OCI-LY3 (cell line): ENCODE results near the gene PHOSPHO1.

Experiments
- H2AFZ ChIP-seq: fragments of 200-600, 300-600 bp; shearing (Covaris generic); 2 replicates; pipeline ENCODE4 v1.6.0; 2014; ENCODE audit warnings: antibody characterized with exemption, low read depth, low read length
- H3K27ac ChIP-seq: fragments of 200-600, 300-600 bp; sonication (generic); 2 replicates; pipeline ENCODE4 v1.5.1; 2014; ENCODE audit warnings: mild to moderate bottlenecking, low read length, moderate library complexity, mixed read lengths
- H3K27me3 ChIP-seq: fragments of 200-600, 300-600 bp; sonication (generic); 2 replicates; pipeline ENCODE4 v1.6.1; 2014; ENCODE audit warnings: low read depth, low read length, mixed read lengths
- H3K36me3 ChIP-seq: fragments of 200-600, 300-600 bp; sonication (generic); replicated peaks from 2 replicates; pipeline ENCODE3; 2014; ENCODE audit warnings: low read depth, low read length, mixed read lengths
- H3K4me1 ChIP-seq: fragments of 300-600, 200-600 bp; sonication (generic); 2 replicates; pipeline ENCODE4 v1.6.1; 2014; ENCODE audit warnings: low read length, mixed read lengths
- H3K4me2 ChIP-seq: fragments of 200-600, 300-600 bp; sonication (generic); 2 replicates; pipeline ENCODE4 v1.6.1; 2014; ENCODE audit warnings: low read length, mixed read lengths
- H3K4me3 ChIP-seq: fragments of 300-600, 200-600 bp; sonication (generic); 2 replicates; pipeline ENCODE4 v1.5.1; 2014; ENCODE audit warnings: antibody characterized with exemption, mild to moderate bottlenecking, low read length, moderate library complexity
- H3K79me2 ChIP-seq: fragments of 300-600, 200-600 bp; shearing (Covaris generic); 2 replicates; pipeline ENCODE4 v1.6.1; 2014; ENCODE audit warnings: mild to moderate bottlenecking, low read length, mixed read lengths
- H3K9ac ChIP-seq: fragments of 300-600, 200-600 bp; shearing (Covaris generic); 2 replicates; pipeline ENCODE4 v1.6.0; 2014; ENCODE audit warnings: mild to moderate bottlenecking, low read length, moderate library complexity
- H3K9me3 ChIP-seq: fragments of 200-600, 300-600 bp; shearing (Covaris generic); 2 replicates; pipeline ENCODE4 v1.6.1; 2014; ENCODE audit warnings: low read length, mixed read lengths; ENCODE audit not compliant: insufficient read depth
- H4K20me1 ChIP-seq: fragments of 200-600, 300-600 bp; sonication (generic); 2 replicates; pipeline ENCODE4 v1.6.1; 2016; ENCODE audit warnings: low read length, mixed read lengths; ENCODE audit not compliant: insufficient read depth
- CTCF ChIP-seq: fragments of 200-600, 300-600 bp; sonication (generic); IDR thresholded peaks from 2 replicates; pipeline ENCODE4 v1.5.1; 2014; ENCODE audit warnings: antibody characterized with exemption, low read length, low read depth
- EZH2phosphoT487 ChIP-seq: fragments of 200-600 bp; shearing (Covaris generic); IDR thresholded peaks from 2 replicates; pipeline ENCODE4 v1.6.1; 2018; ENCODE audit warnings: antibody characterized with exemption, mixed run types, low read depth

The PHOSPHO1 gene

GRCh38 chr17:49203796-49204195 is 26.8 kb downstream of the PHOSPHO1 start:
- no peaks in the 10 kb centered on the region for H3K27me3 ChIP-seq
- no peak for TF ChIP-seq EZH2phosphoT487
- no peak for TF ChIP-seq CTCF

GRCh38 chr17:49201481-49201927 is 29.1 kb downstream of the PHOSPHO1 start:
- no peak overlapping the region for H3K4me2 ChIP-seq
- no peak overlapping the region for H2AFZ ChIP-seq
- H3K27me3 ChIP-seq, result no peaks in the 10 kb centered on the region

More at GRCh38 chr17:49203796-49204195, 26.8 kb downstream of the PHOSPHO1 start:
- Histone ChIP-seq H3K4me1 (no peaks in the 10 kb centered on the region), H4K20me1 (no peaks in the 10 kb centered on the region), H3K4me2 (no peak overlapping the region), H2AFZ (no peak overlapping the region), H3K36me3 (peaks cover 3% of the 10 kb centered on the region), H3K27ac (no peak overlapping the region), H3K79me2 (no peaks in the 10 kb centered on the region), H3K9me3 (no peaks in the 10 kb centered on the region), H3K4me3 (no peak overlapping the region), H3K9ac (no peak overlapping the region)

GRCh38 chr17:49200423-49201083 is 30.0 kb downstream of the PHOSPHO1 start:
- H3K4me1 ChIP-seq, result peaks cover 3% of the 10 kb centered on the region
- H3K27me3 ChIP-seq, result no peaks in the 10 kb centered on the region
- no peak overlapping the region for H3K27ac ChIP-seq
- H2AFZ ChIP-seq, result no peak overlapping the region
- H3K79me2 ChIP-seq, result no peaks in the 10 kb centered on the region
- TF ChIP-seq CTCF (no peak), EZH2phosphoT487 (no peak)
- no peak overlapping the region for H3K4me2 ChIP-seq
- no peaks in the 10 kb centered on the region for H4K20me1 ChIP-seq
- H3K36me3 ChIP-seq, result no peaks in the 10 kb centered on the region
- H3K9me3 ChIP-seq, result no peaks in the 10 kb centered on the region
- H3K4me3 ChIP-seq, result no peak overlapping the region
- no peak overlapping the region for H3K9ac ChIP-seq

More at GRCh38 chr17:49201481-49201927, 29.1 kb downstream of the PHOSPHO1 start:
- no peak overlapping the region for H3K27ac ChIP-seq
- H3K36me3 ChIP-seq, result peaks cover 2% of the 10 kb centered on the region
- no peaks in the 10 kb centered on the region for H3K4me1 ChIP-seq
- no peak for TF ChIP-seq EZH2phosphoT487
- TF ChIP-seq CTCF, result no peak
- H3K79me2 ChIP-seq, result no peaks in the 10 kb centered on the region
- no peaks in the 10 kb centered on the region for H4K20me1 ChIP-seq
- no peak overlapping the region for H3K4me3 ChIP-seq
- no peaks in the 10 kb centered on the region for H3K9me3 ChIP-seq
- no peak overlapping the region for H3K9ac ChIP-seq

GRCh38 chr17:49198211-49198610 is 32.4 kb downstream of the PHOSPHO1 start:
- Histone ChIP-seq H3K9ac (no peak overlapping the region), H3K79me2 (no peaks in the 10 kb centered on the region), H3K4me3 (no peak overlapping the region), H2AFZ (no peak overlapping the region), H3K4me2 (no peak overlapping the region), H3K4me1 (peaks cover 13% of the 10 kb centered on the region), H3K9me3 (no peaks in the 10 kb centered on the region), H4K20me1 (no peaks in the 10 kb centered on the region), H3K27me3 (no peaks in the 10 kb centered on the region), H3K36me3 (no peaks in the 10 kb centered on the region), H3K27ac (no peak overlapping the region)
- TF ChIP-seq EZH2phosphoT487 (no peak), CTCF (no peak)
